Measurements from ENCODE around the gene OLFM2. TPM values are rescaled to one million over a fixed set of nuclear protein-coding genes. Genes with fewer than 3 reads are reported as not detected.

Gene OLFM2
- polyA plus RNA-seq, 1 experiment, result 4.8 TPM

GRCh38 chr19:9901642-9902041 lies 34.7 kb downstream of the OLFM2 start:
- ChIA-PET CTCF (no interaction called here), POLR2A (no interaction called here)
- DNase-seq (ENCODE audit: low read depth, low spot score), result no peak
- no peak for TF ChIP-seq CTCF (IDR thresholded peaks at IDR 0.05; ENCODE audit: low read depth, low read length)
- H3K27me3 ChIP-seq (ENCODE audit: control insufficient read depth, insufficient read depth, low read length), result peaks cover 11% of the 10 kb centered on the region
- no peaks in the 10 kb centered on the region for H3K9me3 ChIP-seq (ENCODE audit: control insufficient read depth, insufficient read depth, low read length)
- no peak overlapping the region for H3K27ac ChIP-seq (ENCODE audit: low read depth, low read length)
- no peak overlapping the region for H3K4me3 ChIP-seq (ENCODE audit: low read depth, low read length)

GRCh38 chr19:9901020-9901419 lies 35.3 kb downstream of the OLFM2 start:
- peaks cover 11% of the 10 kb centered on the region for H3K27me3 ChIP-seq (ENCODE audit: control insufficient read depth, insufficient read depth, low read length)
- ChIA-PET CTCF (interaction anchor here (1.1 kb wide), 1 partner anchor 16 kb away, joined by 3 read pairs; no protein-coding TSS in a partner anchor), POLR2A (no interaction called here)
- no peak for DNase-seq (ENCODE audit: low read depth, low spot score)
- no peaks in the 10 kb centered on the region for H3K9me3 ChIP-seq (ENCODE audit: control insufficient read depth, insufficient read depth, low read length)
- TF ChIP-seq CTCF (IDR thresholded peaks at IDR 0.05; ENCODE audit: low read depth, low read length), result no peak
- H3K27ac ChIP-seq (ENCODE audit: low read depth, low read length), result no peak overlapping the region
- no peak overlapping the region for H3K4me3 ChIP-seq (ENCODE audit: low read depth, low read length)

GRCh38 chr19:9891609-9892373 lies 44.5 kb downstream of the OLFM2 start:
- H3K9me3 ChIP-seq (ENCODE audit: control insufficient read depth, insufficient read depth, low read length), result no peaks in the 10 kb centered on the region
- H3K27ac ChIP-seq (ENCODE audit: low read depth, low read length), result no peak overlapping the region
- CTCF ChIA-PET, result no interaction called here
- DNase-seq (ENCODE audit: low read depth, low spot score), result no peak
- POLR2A ChIA-PET, result no interaction called here
- no peak for TF ChIP-seq CTCF (IDR thresholded peaks at IDR 0.05; ENCODE audit: low read depth, low read length)
- H3K4me3 ChIP-seq (ENCODE audit: low read depth, low read length), result no peak overlapping the region
- peaks cover 3% of the 10 kb centered on the region for H3K27me3 ChIP-seq (ENCODE audit: control insufficient read depth, insufficient read depth, low read length)

- H3K4me3 ChIP-seq (ENCODE audit: low read depth, low read length), result no peak overlapping the region
- no peaks in the 10 kb centered on the region for H3K9me3 ChIP-seq (ENCODE audit: control insufficient read depth, insufficient read depth, low read length)
- POLR2A ChIA-PET, result no interaction called here
- no peak overlapping the region for H3K27ac ChIP-seq (ENCODE audit: low read depth, low read length)
- TF ChIP-seq CTCF (IDR thresholded peaks at IDR 0.05; ENCODE audit: low read depth, low read length), result peak; percentile 63
- CTCF ChIA-PET, result interaction anchor here (0.6 to 1.6 kb wide), 6 partner anchors 10 to 27 kb away, joined by 3 to 6 read pairs (median 4); no protein-coding TSS in a partner anchor
- DNase-seq (ENCODE audit: low read depth, low spot score), result no peak
- peaks cover 3% of the 10 kb centered on the region for H3K27me3 ChIP-seq (ENCODE audit: control insufficient read depth, insufficient read depth, low read length)
These were observed 51.2 kb downstream of the OLFM2 start for GRCh38 chr19:9885077-9885552.

GRCh38 chr19:9883764-9884163 lies 52.6 kb downstream of the OLFM2 start:
- Histone ChIP-seq H3K27me3 (ENCODE audit: control insufficient read depth, insufficient read depth, low read length) (no peaks in the 10 kb centered on the region), H3K9me3 (ENCODE audit: control insufficient read depth, insufficient read depth, low read length) (no peaks in the 10 kb centered on the region), H3K27ac (ENCODE audit: low read depth, low read length) (no peak overlapping the region), H3K4me3 (ENCODE audit: low read depth, low read length) (no peak overlapping the region)
- TF ChIP-seq CTCF (IDR thresholded peaks at IDR 0.05; ENCODE audit: low read depth, low read length), result no peak
- ChIA-PET CTCF (no interaction called here), POLR2A (no interaction called here)
- no peak for DNase-seq (ENCODE audit: low read depth, low spot score)
